ENCODE measurements around the gene ZER1.
A peak's percentile ranks its signal among the peaks of the same experiment; 100 is the strongest.

The ZER1 gene

DNA sequence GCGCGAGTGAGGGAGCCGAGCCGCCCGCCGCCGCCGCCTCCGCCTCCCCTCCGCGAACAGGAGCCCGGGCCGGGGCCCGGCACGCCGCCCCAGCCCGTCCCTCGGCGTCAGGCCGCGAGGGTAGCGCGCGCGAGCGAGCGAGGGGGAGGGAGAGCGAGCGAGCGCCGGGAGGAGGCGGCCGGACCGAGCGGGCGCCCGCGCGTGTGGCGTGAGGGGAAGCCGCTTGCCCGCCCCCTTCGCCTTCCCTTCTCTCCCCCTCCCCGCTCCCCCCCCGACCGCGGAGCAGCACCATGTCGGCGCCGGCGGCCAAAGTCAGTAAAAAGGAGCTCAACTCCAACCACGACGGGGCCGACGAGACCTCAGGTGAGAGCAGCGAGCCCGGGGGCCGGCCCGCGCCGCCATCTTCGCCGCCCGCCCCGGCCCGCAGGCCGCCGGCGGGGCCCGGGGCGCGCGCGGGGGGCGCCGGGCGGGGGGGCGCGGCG, 82.4 kb downstream of the ZER1 start:
- no peak for DNase-seq

DNA sequence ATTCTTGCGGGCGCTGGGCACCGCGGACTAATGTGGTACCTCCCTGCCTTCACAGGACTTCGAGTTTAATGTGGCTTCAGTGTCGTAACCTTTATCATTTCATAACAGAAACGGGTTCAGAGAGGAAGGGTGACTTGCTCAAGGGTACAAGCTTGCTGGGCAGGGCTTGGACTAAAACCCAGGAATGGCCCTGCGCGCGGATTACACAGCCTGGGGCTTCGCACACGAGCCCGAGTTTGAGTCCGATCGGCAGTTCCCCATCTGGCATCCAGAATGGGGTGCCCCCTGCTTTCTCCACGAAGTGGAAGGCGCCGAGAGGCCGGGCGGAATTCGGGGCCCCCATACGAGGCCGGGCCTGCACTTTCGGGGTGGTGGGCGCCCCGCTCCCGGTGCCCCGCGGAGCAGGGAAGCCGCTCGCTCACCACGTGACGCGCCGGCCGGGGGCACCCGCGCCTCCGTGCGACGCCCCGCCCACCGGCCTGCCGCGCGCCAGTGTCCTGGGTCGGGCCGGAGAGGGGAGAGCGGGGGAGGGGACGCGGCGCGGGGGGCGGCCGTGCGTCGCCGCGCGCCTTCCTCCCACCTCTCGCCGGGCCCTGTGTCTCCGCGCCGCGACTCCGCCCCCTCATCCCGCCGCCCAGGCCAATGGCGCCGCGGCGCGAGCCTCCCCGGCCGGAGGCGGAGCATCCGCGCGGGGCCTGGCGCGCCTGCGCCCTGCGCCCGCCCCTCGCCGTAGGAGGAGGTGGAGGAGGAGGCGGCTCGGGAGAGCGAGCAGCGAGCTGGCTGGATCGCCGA, 83.0 kb downstream of the ZER1 start, which contains the start of gene SET:
SET (plus strand) TSS at position 722 of the 792 bp plus-strand sequence. CDS start 361 bp downstream, outside the sequence.
- DNase-seq = peak; percentile 87

DNA sequence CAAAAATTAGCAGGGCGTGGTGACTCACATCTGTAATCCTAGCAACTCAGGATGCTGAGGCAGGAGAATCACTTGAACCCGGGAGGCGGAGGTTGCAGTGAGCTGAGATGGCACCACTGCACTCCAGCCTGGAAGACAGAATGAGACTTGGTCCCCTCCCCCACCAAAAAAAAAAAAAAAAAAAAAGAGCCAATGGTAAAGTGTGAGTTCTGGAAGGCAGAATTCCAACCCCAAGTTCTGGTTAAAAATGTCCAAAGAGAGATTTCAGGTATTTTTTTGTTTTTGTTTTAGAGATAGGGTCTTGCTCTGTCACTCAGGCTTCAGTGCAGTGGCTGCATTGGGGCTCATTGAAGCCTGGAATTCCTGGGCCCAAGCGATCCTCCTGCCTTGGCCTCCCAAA, 84.3 kb downstream of the ZER1 start:
- no peak for DNase-seq

DNA sequence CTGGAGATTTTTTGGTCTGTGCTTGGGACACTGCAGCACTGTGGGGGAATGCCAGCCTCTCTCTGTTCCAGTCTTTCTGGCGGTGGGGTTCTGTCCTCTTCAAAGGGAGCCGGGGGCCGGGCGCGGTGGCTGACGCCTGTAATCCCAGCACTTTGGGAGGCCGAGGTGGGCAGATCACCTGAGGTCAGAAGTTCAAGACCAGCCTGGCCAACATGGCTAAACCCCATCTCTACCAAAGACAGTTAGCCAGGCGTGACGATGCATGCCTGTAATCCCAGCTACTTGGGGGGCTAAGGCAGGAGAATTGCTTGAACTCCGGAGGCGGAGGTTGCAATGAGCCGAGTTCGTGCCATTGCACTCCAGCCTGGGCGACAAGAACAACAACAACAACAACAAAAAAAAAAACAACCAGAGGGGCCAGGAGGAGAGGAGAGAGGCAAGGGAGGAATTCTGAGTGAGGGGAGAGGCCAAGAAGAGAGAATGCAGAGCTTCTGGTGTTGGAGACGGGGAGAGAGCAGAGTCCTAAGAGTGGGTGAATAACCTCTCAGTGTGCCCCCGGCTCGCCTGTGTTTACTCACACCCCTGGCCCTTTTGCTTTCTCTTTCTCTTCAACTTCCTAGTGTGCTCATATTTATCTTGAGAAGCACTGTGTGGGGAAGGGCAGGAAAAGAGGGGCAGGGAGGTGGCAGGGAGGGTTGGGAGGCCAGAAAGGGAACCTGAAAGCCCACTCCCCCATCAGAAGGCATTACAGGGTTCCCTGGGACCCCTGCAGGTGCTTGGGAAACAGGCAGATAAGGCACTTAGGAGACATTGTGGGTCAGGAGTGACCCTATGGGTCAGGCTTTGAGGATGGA, 85.9 kb downstream of the ZER1 start:
- DNase-seq = peak; percentile 27

DNA sequence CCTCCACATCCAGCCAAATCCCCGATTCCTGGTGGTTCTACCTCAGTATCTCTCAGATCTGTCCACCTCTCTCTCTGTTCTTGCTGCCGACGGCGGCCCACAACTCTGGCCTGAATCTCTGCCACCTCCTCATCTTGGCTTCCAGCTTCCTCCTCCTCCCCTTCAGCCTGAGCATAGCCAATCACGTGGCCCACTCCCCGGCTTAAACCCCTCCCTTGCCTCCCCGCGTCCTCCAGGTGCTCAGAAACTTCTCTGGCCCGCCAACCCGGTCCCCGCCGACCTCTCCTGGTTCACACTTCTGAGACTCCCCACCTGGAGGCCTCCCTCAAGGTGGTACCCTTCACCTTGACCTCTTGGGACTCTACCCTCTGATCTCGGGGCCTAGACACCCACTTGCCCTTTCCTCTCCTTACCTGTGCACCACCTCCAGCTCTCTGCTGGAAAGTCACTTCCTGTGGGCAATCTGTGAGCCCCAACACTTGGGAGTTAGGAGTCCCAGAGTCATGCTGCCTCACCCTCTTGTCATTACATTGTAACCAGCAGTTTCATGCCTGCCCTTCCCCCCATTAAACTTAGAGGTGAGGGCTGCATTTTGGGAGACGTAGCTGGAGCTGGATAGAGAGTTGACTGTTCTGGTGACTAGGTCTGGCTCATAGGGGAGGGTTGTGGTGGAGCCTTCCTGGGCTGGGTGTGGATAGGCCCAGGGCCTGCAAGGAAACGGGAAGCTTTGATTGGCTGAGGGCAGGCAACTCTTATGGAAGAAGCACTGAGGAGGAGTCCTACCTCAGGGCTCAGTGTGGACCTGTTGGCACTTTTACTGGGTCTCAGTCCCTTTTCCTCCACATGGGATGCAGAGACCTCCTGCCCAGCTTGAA, 87.2 kb downstream of the ZER1 start:
- peak; percentile 60 for DNase-seq

DNA sequence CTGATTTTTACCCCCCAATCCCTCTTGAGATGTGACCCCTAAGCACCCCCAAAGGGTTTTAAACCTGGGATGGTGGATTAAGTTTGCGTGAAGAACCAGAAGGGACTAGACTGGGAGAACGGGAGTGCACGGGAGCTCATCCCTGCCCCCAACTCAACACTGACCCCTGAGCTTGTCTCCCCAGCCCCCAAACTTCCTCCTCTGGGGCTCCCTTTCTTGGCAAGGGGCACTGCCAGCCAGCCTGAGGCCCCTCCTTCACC, 87.7 kb downstream of the ZER1 start:
- DNase-seq = no peak

DNA sequence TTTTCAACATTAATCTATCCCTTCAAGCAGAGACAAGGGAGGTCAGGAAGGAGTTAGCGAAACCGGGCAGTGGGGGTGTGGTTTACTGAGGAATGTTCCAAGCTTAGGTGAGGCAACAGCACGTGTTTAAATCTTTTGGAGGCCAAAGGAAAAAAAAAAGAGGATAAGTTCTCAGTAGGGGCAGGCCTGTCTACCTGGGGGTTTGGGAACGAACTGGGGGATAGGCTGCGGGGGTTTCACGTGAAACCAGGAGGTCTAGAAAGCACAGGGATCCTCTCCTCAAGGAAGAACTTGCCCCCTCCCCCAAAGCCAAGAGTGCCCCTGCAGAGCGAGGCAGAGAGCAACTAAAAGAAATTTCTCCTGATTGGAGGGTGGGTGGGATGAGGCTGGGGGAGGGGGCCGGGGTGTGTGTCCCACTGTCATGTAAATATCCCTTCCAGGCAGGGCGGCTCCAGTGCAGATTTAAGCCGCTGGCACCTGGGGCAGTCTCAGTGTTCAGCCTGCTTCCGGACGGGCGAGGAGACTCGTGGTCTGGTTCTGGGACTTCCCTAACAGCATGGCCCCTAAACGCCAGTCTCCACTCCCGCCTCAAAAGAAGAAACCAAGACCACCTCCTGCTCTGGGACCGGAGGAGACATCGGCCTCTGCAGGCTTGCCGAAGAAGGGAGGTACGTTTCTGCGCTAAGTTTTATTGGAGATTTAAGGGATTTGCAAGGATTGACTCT, 88.2 kb downstream of the ZER1 start:
- DNase-seq = peak; percentile 29
